HEK293 (cell line): ENCODE data around the gene RASA1.

Experiments
- EGR2 ChIP-seq: fragments of 450-650 bp; formaldehyde crosslinking; IDR thresholded peaks from 2 replicates; pipeline ENCODE4 v1.5.1; 2016; ENCODE audit warnings: low read depth, missing biosample characterization, missing genetic modification characterization
- HOXC10 ChIP-seq: sonication (generic); formaldehyde crosslinking; IDR thresholded peaks from 2 replicates; pipeline ENCODE4 v1.8.1; 2023; ENCODE audit warnings: mild to moderate bottlenecking, missing genetic modification reagents
- IKZF3 ChIP-seq: fragments of 450-650 bp; IDR thresholded peaks from 2 replicates; pipeline ENCODE4 v1.5.0; 2018; ENCODE audit warnings: missing biosample characterization, mild to moderate bottlenecking, missing genetic modification characterization, moderate library complexity
- SALL2 ChIP-seq: fragments of 450-650 bp; formaldehyde crosslinking; IDR thresholded peaks from 2 replicates; pipeline ENCODE4 v1.5.0; 2017; ENCODE audit warnings: missing biosample characterization, mild to moderate bottlenecking, missing genetic modification characterization, borderline replicate concordance
- SCRT2 ChIP-seq: fragments of 450-650 bp; formaldehyde crosslinking; IDR thresholded peaks from 2 replicates; pipeline ENCODE4 v1.5.1; 2016; ENCODE audit warnings: missing biosample characterization, missing genetic modification characterization
- SP3 ChIP-seq: fragments of 450-650 bp; formaldehyde crosslinking; IDR thresholded peaks from 2 replicates; pipeline ENCODE4 v1.5.1; 2016; ENCODE audit warnings: missing biosample characterization, missing genetic modification characterization
- ZBTB44 ChIP-seq: fragments of 450-650 bp; IDR thresholded peaks from 2 replicates; pipeline ENCODE4 v1.5.1; 2018; ENCODE audit warnings: missing biosample characterization, mild to moderate bottlenecking, missing genetic modification characterization
- ZFHX2 ChIP-seq: fragments of 450-650 bp; formaldehyde crosslinking; conservative IDR thresholded peaks from 2 replicates; pipeline ENCODE4 v1.5.1; 2016; ENCODE audit warnings: missing biosample characterization, missing genetic modification characterization
- ZNF138 ChIP-seq: fragments of 450-650 bp; formaldehyde crosslinking; IDR thresholded peaks from 2 replicates; pipeline ENCODE4 v1.5.1; 2016; ENCODE audit warnings: missing biosample characterization, missing genetic modification characterization, borderline replicate concordance
- ZNF23 ChIP-seq: fragments of 450-650 bp; formaldehyde crosslinking; IDR thresholded peaks from 2 replicates; pipeline ENCODE4 v1.5.1; 2016; ENCODE audit warnings: missing biosample characterization, missing genetic modification characterization, borderline replicate concordance
- ZNF26 ChIP-seq: fragments of 450-650 bp; formaldehyde crosslinking; IDR thresholded peaks from 2 replicates; pipeline ENCODE4 v1.5.1; 2016; ENCODE audit warnings: missing biosample characterization, missing genetic modification characterization
- ZNF292 ChIP-seq: fragments of 450-650 bp; formaldehyde crosslinking; IDR thresholded peaks from 2 replicates; pipeline ENCODE4 v1.5.1; 2016; ENCODE audit warnings: low read depth, missing biosample characterization, missing genetic modification characterization, borderline replicate concordance
- ZNF311 ChIP-seq: fragments of 450-650 bp; formaldehyde crosslinking; IDR thresholded peaks from 2 replicates; pipeline ENCODE4 v1.5.1; 2017; ENCODE audit warnings: missing biosample characterization, missing genetic modification characterization, borderline replicate concordance
- ZNF341 ChIP-seq: fragments of 450-650 bp; formaldehyde crosslinking; IDR thresholded peaks from 2 replicates; pipeline ENCODE4; 2016; ENCODE audit warnings: low read depth, missing biosample characterization, missing genetic modification characterization
- ZNF394 ChIP-seq: fragments of 450-650 bp; formaldehyde crosslinking; IDR thresholded peaks from 2 replicates; pipeline ENCODE4 v1.5.1; 2016; ENCODE audit warnings: missing biosample characterization, missing genetic modification characterization, mild to moderate bottlenecking, moderate library complexity, borderline replicate concordance
- ZNF416 ChIP-seq: fragments of 450-650 bp; formaldehyde crosslinking; IDR thresholded peaks from 2 replicates; pipeline ENCODE4 v1.5.1; 2016; ENCODE audit warnings: missing biosample characterization, missing genetic modification characterization
- ZNF48 ChIP-seq: fragments of 450-650 bp; formaldehyde crosslinking; IDR thresholded peaks from 2 replicates; pipeline ENCODE4 v1.5.1; 2016; ENCODE audit warnings: missing biosample characterization, missing genetic modification characterization
- ZNF488 ChIP-seq: fragments of 450-650 bp; formaldehyde crosslinking; IDR thresholded peaks from 2 replicates; pipeline ENCODE4 v1.5.1; 2016; ENCODE audit warnings: missing biosample characterization, missing genetic modification characterization
- ZNF501 ChIP-seq: fragments of 450-650 bp; formaldehyde crosslinking; IDR thresholded peaks from 2 replicates; pipeline ENCODE4 v1.5.1; 2016; ENCODE audit warnings: missing biosample characterization, missing genetic modification characterization
- ZNF513 ChIP-seq: fragments of 450-650 bp; IDR thresholded peaks from 2 replicates; pipeline ENCODE4 v1.5.1; 2018; ENCODE audit warnings: missing biosample characterization, missing genetic modification characterization
- ZNF518A ChIP-seq: fragments of 450-650 bp; formaldehyde crosslinking; conservative IDR thresholded peaks from 2 replicates; pipeline ENCODE4 v1.5.1; 2016; ENCODE audit warnings: low read depth, missing biosample characterization, missing genetic modification characterization
- ZNF555 ChIP-seq: fragments of 450-650 bp; formaldehyde crosslinking; conservative IDR thresholded peaks from 2 replicates; pipeline ENCODE4 v1.5.1; 2017; ENCODE audit warnings: missing biosample characterization, mild to moderate bottlenecking, missing genetic modification characterization, inconsistent platforms
- ZNF621 ChIP-seq: fragments of 450-650 bp; formaldehyde crosslinking; IDR thresholded peaks from 2 replicates; pipeline ENCODE4 v1.5.1; 2017; ENCODE audit warnings: missing biosample characterization, missing genetic modification characterization
- ZNF660 ChIP-seq: fragments of 450-650 bp; IDR thresholded peaks from 2 replicates; pipeline ENCODE4 v1.5.1; 2018; ENCODE audit warnings: missing biosample characterization, mild to moderate bottlenecking, missing genetic modification characterization
- ZNF701 ChIP-seq: fragments of 450-650 bp; formaldehyde crosslinking; IDR thresholded peaks from 2 replicates; pipeline ENCODE4 v1.5.1; 2016; ENCODE audit warnings: missing biosample characterization, missing genetic modification characterization
- ZSCAN18 ChIP-seq: fragments of 450-650 bp; formaldehyde crosslinking; IDR thresholded peaks from 2 replicates; pipeline ENCODE4 v1.5.1; 2016; ENCODE audit warnings: missing biosample characterization, missing genetic modification characterization
- ZSCAN30 ChIP-seq: fragments of 450-650 bp; IDR thresholded peaks from 2 replicates; pipeline ENCODE4 v1.5.1; 2018; ENCODE audit warnings: missing biosample characterization, mild to moderate bottlenecking, missing genetic modification characterization, moderate library complexity

Gene RASA1

GRCh38 chr5:87268126-87268969 lies 665 bp downstream of the RASA1 start (continued):
- TF ChIP-seq ZNF513 (tag by site-specific recombination) (no peak), ZNF555 (tag by site-specific recombination) (no peak), ZNF518A (tag by site-specific recombination) (no peak), ZNF48 (tag by site-specific recombination) (no peak), SP3 (tag by site-specific recombination) (peak; percentile 83), IKZF3 (tag by site-specific recombination) (no peak), ZSCAN18 (tag by site-specific recombination) (no peak), ZNF416 (tag by site-specific recombination) (no peak), ZNF701 (tag by site-specific recombination) (no peak), ZNF23 (no peak), ZNF501 (tag by site-specific recombination) (no peak; the same call in 1 of the 2 replicates), EGR2 (peak; percentile 66; the same call in 1 of the 2 replicates), ZNF26 (no peak), ZNF341 (peak; percentile 97), SCRT2 (no peak), ZNF660 (tag by site-specific recombination) (no peak), ZNF621 (tag by site-specific recombination) (no peak), ZFHX2 (tag by site-specific recombination) (peak; percentile 88), ZNF394 (tag by site-specific recombination) (no peak), SALL2 (tag by site-specific recombination) (no peak), ZBTB44 (tag by site-specific recombination) (no peak), HOXC10 (CRISPR knock-in tag) (no peak), ZNF138 (no peak), ZNF311 (tag by site-specific recombination) (no peak), ZNF488 (tag by site-specific recombination) (no peak), ZNF292 (tag by site-specific recombination) (no peak), ZSCAN30 (tag by site-specific recombination) (no peak)
